IPS-15b (cell line): Measurements from ENCODE around the gene RFX5.

Source experiments
- H3K27me3 ChIP-seq: one replicate; pipeline ENCODE4 v1.6.1; 2013; ENCODE audit warnings: low read length; ENCODE audit not compliant: control insufficient read depth, insufficient read depth
- H3K36me3 ChIP-seq: one replicate; pipeline ENCODE4 v1.6.1; 2013; ENCODE audit warnings: low read length; ENCODE audit not compliant: control insufficient read depth, insufficient read depth
- H3K4me1 ChIP-seq: one replicate; pipeline ENCODE4 v1.6.1; 2013; ENCODE audit warnings: mild to moderate bottlenecking, low read length; ENCODE audit not compliant: control insufficient read depth, insufficient read depth
- H3K4me3 ChIP-seq: one replicate; pipeline ENCODE4 v1.5.1; 2013; ENCODE audit warnings: low read depth, low read length
- H3K9ac ChIP-seq: one replicate; pipeline ENCODE4 v1.6.1; 2013; ENCODE audit warnings: low read depth, mild to moderate bottlenecking, low read length
- H3K9me3 ChIP-seq: one replicate; pipeline ENCODE4 v1.6.1; 2013; ENCODE audit warnings: mild to moderate bottlenecking, low read length; ENCODE audit not compliant: control insufficient read depth, insufficient read depth

Gene RFX5

GRCh38 chr1:151327903-151328674 is 19.0 kb downstream of the RFX5 start:
- no peaks in the 10 kb centered on the region for H3K27me3 ChIP-seq
- peak overlapping the region; percentile 82 for H3K9ac ChIP-seq
- no peaks in the 10 kb centered on the region for H3K9me3 ChIP-seq

GRCh38 chr1:151327223-151327902 is 19.7 kb downstream of the RFX5 start, which contains the start of gene PI4KB:
Gene PI4KB, minus strand, starts transcription at chr1:151327416. Its CDS starts 10,935 bp downstream, at chr1:151316481.
- H3K4me3 ChIP-seq: peak within 1 kb of the TSS; percentile 77
- H3K36me3 ChIP-seq: no peaks in the 10 kb centered on the region
- peaks cover 2% of the 10 kb centered on the region for H3K4me1 ChIP-seq
- no peaks in the 10 kb centered on the region for H3K27me3 ChIP-seq
- no peaks in the 10 kb centered on the region for H3K9me3 ChIP-seq
- peak within 1 kb of the TSS; percentile 86 for H3K9ac ChIP-seq

More at GRCh38 chr1:151327903-151328674, 19.0 kb downstream of the RFX5 start:
- Histone ChIP-seq H3K4me3 (peak overlapping the region; percentile 77), H3K36me3 (no peaks in the 10 kb centered on the region), H3K4me1 (peaks cover 2% of the 10 kb centered on the region)

- Histone ChIP-seq H3K4me1 (peaks cover 2% of the 10 kb centered on the region), H3K9me3 (no peaks in the 10 kb centered on the region), H3K36me3 (no peaks in the 10 kb centered on the region), H3K9ac (no peak overlapping the region), H3K4me3 (peak overlapping the region; percentile 77), H3K27me3 (no peaks in the 10 kb centered on the region)
Observed at GRCh38 chr1:151326619-151327222, 20.3 kb downstream of the RFX5 start.

GRCh38 chr1:151325646-151326429 is 21.2 kb downstream of the RFX5 start:
- Histone ChIP-seq H3K9me3 (no peaks in the 10 kb centered on the region), H3K4me1 (peaks cover 2% of the 10 kb centered on the region), H3K9ac (no peak overlapping the region), H3K4me3 (peak overlapping the region; percentile 77), H3K27me3 (no peaks in the 10 kb centered on the region), H3K36me3 (no peaks in the 10 kb centered on the region)

GRCh38 chr1:151325231-151325630 is 21.8 kb downstream of the RFX5 start:
- Histone ChIP-seq H3K27me3 (no peaks in the 10 kb centered on the region), H3K9me3 (no peaks in the 10 kb centered on the region), H3K36me3 (no peaks in the 10 kb centered on the region), H3K4me3 (no peak overlapping the region), H3K9ac (no peak overlapping the region), H3K4me1 (peaks cover 2% of the 10 kb centered on the region)

- Histone ChIP-seq H3K36me3 (no peaks in the 10 kb centered on the region), H3K9ac (no peak overlapping the region), H3K4me3 (no peak overlapping the region), H3K9me3 (no peaks in the 10 kb centered on the region), H3K27me3 (no peaks in the 10 kb centered on the region), H3K4me1 (peaks cover 2% of the 10 kb centered on the region)
Observed at GRCh38 chr1:151324390-151324930, 22.6 kb downstream of the RFX5 start.

GRCh38 chr1:151318975-151319374 is 28.1 kb downstream of the RFX5 start:
- peaks cover 7% of the 10 kb centered on the region for H3K36me3 ChIP-seq
- H3K4me3 ChIP-seq: no peak overlapping the region
- no peaks in the 10 kb centered on the region for H3K4me1 ChIP-seq
- no peak overlapping the region for H3K9ac ChIP-seq
- no peaks in the 10 kb centered on the region for H3K9me3 ChIP-seq
- no peaks in the 10 kb centered on the region for H3K27me3 ChIP-seq

- Histone ChIP-seq H3K4me1 (no peaks in the 10 kb centered on the region), H3K36me3 (peaks cover 7% of the 10 kb centered on the region)
Observed at GRCh38 chr1:151315565-151316235, 31.4 kb downstream of the RFX5 start.

GRCh38 chr1:151314137-151314875 is 32.7 kb downstream of the RFX5 start:
- Histone ChIP-seq H3K4me1 (peaks cover 6% of the 10 kb centered on the region), H3K36me3 (peaks cover 7% of the 10 kb centered on the region), H3K4me3 (no peak overlapping the region), H3K27me3 (no peaks in the 10 kb centered on the region), H3K9me3 (no peaks in the 10 kb centered on the region), H3K9ac (no peak overlapping the region)

More at GRCh38 chr1:151315565-151316235, 31.4 kb downstream of the RFX5 start:
- H3K27me3 ChIP-seq: no peaks in the 10 kb centered on the region
- no peaks in the 10 kb centered on the region for H3K9me3 ChIP-seq
- no peak overlapping the region for H3K9ac ChIP-seq
- no peak overlapping the region for H3K4me3 ChIP-seq

GRCh38 chr1:151313501-151313900 is 33.6 kb downstream of the RFX5 start:
- Histone ChIP-seq H3K27me3 (no peaks in the 10 kb centered on the region), H3K9me3 (no peaks in the 10 kb centered on the region), H3K4me3 (no peak overlapping the region), H3K9ac (no peak overlapping the region), H3K4me1 (peaks cover 6% of the 10 kb centered on the region), H3K36me3 (peaks cover 11% of the 10 kb centered on the region)
